ENCODE results near the gene DRD4. TPM values are rescaled to one million over a fixed set of nuclear protein-coding genes. Genes with fewer than 3 reads are reported as not detected.

The DRD4 gene
- polyA plus RNA-seq, 2 of the 4 experiments (the other 2 are of a cell fraction): not detected

DNA sequence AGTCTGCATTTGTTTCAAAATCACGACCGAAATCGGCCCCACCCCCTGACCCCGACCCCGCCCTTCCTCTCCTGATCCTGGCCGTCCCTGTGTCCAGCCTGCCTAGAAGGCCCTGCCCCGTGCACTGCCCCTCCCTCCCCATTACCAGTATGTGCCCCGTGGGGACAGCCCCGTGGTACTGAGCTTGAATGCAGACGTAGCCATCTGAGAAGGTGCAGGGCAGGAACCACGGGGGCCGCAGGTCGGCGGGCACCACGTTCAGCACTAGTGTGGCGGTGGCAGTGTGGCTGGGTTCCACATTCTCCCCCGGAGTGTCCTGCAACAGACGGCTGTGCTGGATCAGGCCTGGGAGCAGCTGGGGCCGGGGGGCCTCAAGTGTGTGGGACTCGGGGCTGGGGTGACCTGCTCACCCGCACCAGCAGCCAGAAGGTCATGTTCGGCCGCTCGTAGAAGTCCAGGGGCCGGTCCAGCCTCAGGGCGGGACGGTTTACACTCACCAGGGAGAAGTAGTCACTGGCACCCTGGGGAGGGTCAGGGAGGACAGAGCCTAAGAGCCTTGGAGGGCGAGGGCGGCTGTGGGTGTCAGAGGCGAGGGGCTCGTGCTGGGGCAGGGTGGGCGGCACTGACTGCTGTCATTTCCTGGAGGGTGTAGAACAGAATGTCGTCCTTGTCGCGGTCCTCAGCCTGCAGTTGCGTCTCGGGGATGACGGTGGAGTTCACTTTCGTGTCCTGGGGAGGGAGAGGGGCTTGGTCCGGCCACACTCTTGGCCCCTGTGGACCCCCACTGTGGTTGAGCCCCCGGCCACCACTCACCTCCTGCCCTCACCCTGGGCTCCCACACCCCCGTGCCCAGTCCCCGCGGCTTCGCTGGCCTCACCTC is 15.9 kb upstream of the DRD4 start:
- no peak for TF ChIP-seq KDM1A (IDR thresholded peaks at IDR 0.05; ENCODE audit: low read depth)
- TF ChIP-seq, protein P1, sequence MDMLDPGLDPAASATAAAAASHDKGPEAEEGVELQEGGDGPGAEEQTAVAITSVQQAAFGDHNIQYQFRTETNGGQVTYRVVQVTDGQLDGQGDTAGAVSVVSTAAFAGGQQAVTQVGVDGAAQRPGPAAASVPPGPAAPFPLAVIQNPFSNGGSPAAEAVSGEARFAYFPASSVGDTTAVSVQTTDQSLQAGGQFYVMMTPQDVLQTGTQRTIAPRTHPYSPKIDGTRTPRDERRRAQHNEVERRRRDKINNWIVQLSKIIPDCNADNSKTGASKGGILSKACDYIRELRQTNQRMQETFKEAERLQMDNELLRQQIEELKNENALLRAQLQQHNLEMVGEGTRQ (IDR thresholded peaks at IDR 0.05): no peak
- TF ChIP-seq SMC3 (IDR thresholded peaks at IDR 0.05): no peak
- no peak for TF ChIP-seq PHF8 (IDR thresholded peaks at IDR 0.05; ENCODE audit: borderline replicate concordance, low read depth)
- ChIA-PET POLR2A (no interaction called here), CTCF (no interaction called here)
- no peak overlapping the region for H3K4me3 ChIP-seq
- ATAC-seq (no peak), FAIRE-seq (no peak), DNase-seq (ENCODE audit: low read depth in 1 of 2, low spot score in 1 of 2) (no peak)
- no peak overlapping the region for H3K27ac ChIP-seq
- H3K9me3 ChIP-seq: no peaks in the 10 kb centered on the region
- no peak overlapping the region for H3K4me2 ChIP-seq
- H3K4me1 ChIP-seq: peaks cover 24% of the 10 kb centered on the region
- 77% methylated on average over 26 of the region's 45 CpGs for WGBS (ENCODE audit: missing lambda C conversion rate)

DNA sequence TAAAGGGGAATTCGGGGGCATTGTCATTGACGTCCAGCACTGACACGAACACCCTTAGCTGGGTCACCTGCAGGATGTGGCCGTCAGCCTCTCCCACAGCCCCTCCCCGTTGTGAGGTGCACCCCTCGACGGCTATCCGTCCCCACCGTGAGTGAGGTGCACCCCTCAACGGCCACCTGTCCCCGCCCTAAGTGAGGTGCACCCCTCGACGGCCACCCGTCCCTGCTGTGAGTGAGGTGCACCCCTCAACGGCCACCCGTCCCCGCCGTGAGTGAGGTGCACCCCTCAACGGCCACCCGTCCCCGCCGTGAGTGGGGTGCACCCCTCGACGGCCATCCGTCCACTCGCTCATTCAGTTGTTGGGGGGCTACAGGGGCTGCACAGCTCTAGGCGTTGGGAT is 15.2 kb upstream of the DRD4 start:
- TF ChIP-seq HOXA7 (CRISPR knock-in tag; IDR thresholded peaks at IDR 0.05): no peak
- TF ChIP-seq, protein P2, sequence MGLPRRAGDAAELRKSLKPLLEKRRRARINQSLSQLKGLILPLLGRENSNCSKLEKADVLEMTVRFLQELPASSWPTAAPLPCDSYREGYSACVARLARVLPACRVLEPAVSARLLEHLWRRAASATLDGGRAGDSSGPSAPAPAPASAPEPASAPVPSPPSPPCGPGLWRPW (IDR thresholded peaks at IDR 0.05): no peak
- no peak for TF ChIP-seq HOXB5 (CRISPR knock-in tag; IDR thresholded peaks at IDR 0.05)
- no peak for TF ChIP-seq ZC3H11A (IDR thresholded peaks at IDR 0.05)
- TF ChIP-seq, protein P3, sequence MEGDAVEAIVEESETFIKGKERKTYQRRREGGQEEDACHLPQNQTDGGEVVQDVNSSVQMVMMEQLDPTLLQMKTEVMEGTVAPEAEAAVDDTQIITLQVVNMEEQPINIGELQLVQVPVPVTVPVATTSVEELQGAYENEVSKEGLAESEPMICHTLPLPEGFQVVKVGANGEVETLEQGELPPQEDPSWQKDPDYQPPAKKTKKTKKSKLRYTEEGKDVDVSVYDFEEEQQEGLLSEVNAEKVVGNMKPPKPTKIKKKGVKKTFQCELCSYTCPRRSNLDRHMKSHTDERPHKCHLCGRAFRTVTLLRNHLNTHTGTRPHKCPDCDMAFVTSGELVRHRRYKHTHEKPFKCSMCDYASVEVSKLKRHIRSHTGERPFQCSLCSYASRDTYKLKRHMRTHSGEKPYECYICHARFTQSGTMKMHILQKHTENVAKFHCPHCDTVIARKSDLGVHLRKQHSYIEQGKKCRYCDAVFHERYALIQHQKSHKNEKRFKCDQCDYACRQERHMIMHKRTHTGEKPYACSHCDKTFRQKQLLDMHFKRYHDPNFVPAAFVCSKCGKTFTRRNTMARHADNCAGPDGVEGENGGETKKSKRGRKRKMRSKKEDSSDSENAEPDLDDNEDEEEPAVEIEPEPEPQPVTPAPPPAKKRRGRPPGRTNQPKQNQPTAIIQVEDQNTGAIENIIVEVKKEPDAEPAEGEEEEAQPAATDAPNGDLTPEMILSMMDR (IDR thresholded peaks at IDR 0.05): no peak
- no peak for TF ChIP-seq EHF (CRISPR knock-in tag; IDR thresholded peaks at IDR 0.05)
- TF ChIP-seq TP53 (CRISPR knock-in tag; IDR thresholded peaks at IDR 0.05): no peak
- TF ChIP-seq, protein P1 (IDR thresholded peaks at IDR 0.05): no peak
- no peak for TF ChIP-seq POLR2AphosphoS2 (conservative IDR thresholded peaks at IDR 0.05; ENCODE audit: low read length)
- TF ChIP-seq ZSCAN20 (CRISPR knock-in tag; IDR thresholded peaks at IDR 0.05): no peak
- TF ChIP-seq JUN (IDR thresholded peaks at IDR 0.05): no peak
- no peak for TF ChIP-seq CEBPB (IDR thresholded peaks at IDR 0.05)
- no peak for TF ChIP-seq HEYL (CRISPR knock-in tag; IDR thresholded peaks at IDR 0.05)
- no peak for TF ChIP-seq TFCP2L1 (CRISPR knock-in tag; IDR thresholded peaks at IDR 0.05)
- no peak for TF ChIP-seq SREBF2 (IDR thresholded peaks at IDR 0.05)
- Histone ChIP-seq H3K4me1 (peaks cover 21% of the 10 kb centered on the region), H3K4me3 (no peak overlapping the region), H3K27ac (no peak overlapping the region), H3K9me3 (no peaks in the 10 kb centered on the region), H3K4me2 (no peak overlapping the region)
- FAIRE-seq (no peak), ATAC-seq (no peak), DNase-seq (ENCODE audit: low read depth in 1 of 2, low spot score in 1 of 2) (no peak)
- POLR2A ChIA-PET: no interaction called here
- CTCF ChIA-PET: no interaction called here
- WGBS (ENCODE audit: missing lambda C conversion rate): 87% methylated on average over 23 of the region's 27 CpGs

DNA sequence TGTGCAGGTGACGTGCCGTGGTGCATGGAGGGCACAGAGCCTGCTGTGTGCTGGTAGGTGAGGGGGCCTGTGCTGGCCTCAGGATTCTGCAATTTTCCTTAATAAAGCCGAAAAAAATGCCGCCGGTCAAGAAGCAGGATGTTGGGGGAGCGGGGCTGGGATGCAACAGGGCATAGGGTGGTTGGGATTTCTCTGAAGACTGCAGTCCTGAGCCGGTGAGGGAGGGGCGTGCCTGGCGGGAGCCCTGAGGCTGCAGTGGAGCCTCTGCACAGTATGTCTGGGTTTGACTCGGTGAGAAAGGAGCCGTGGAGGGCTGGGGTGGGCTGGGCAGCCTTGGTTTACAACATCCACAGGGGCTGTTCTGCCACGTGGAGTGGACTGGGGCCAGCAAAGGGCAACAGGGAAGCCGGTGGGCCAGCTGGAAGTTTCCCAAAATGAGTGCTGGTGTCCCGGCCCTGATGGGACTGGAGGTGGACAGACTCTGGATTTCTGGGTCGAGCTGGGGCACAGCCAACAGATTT is 13.7 kb upstream of the DRD4 start:
- H3K4me1 ChIP-seq: peaks cover 25% of the 10 kb centered on the region
- H3K4me3 ChIP-seq: no peak overlapping the region
- DNase-seq (ENCODE audit: low read depth in 1 of 2, low spot score in 1 of 2): no peak
- WGBS (ENCODE audit: missing lambda C conversion rate): 85% methylated on average over 15 of the region's 15 CpGs
- FAIRE-seq: no peak
- H3K27ac ChIP-seq: peak overlapping the region in 1 of 2 experiments; percentile 70; a peak in 3 of 6 replicates
- peak in 1 of 2 experiments; percentile 3; a peak in 1 of 6 replicates for ATAC-seq
- CTCF ChIA-PET: interaction anchor here (0.8 to 1.2 kb wide), 2 partner anchors 39 to 100 kb away, joined by 3 to 4 read pairs; no protein-coding TSS in a partner anchor
- POLR2A ChIA-PET: no interaction called here
- H3K4me2 ChIP-seq: peak overlapping the region; percentile 34; the same call in 1 of the 3 replicates
- H3K9me3 ChIP-seq: no peaks in the 10 kb centered on the region
- TF ChIP-seq JUN (IDR thresholded peaks at IDR 0.05) (no peak), HOXB5 (CRISPR knock-in tag; IDR thresholded peaks at IDR 0.05) (no peak)
- TF ChIP-seq, protein P4, sequence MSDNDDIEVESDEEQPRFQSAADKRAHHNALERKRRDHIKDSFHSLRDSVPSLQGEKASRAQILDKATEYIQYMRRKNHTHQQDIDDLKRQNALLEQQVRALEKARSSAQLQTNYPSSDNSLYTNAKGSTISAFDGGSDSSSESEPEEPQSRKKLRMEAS (IDR thresholded peaks at IDR 0.05): no peak

All from A549 (cell line).